GM12873 (cell line): ENCODE results near the gene WDR7.

ENCODE experiments used
- CTCF ChIP-seq: IDR thresholded peaks from 2 replicates; pipeline ENCODE4 v1.5.1; 2012; ENCODE audit warnings: low read depth, mild to moderate bottlenecking, moderate library complexity, low read length, control low read depth; ENCODE audit not compliant: insufficient read depth; ENCODE audit errors: missing control alignments

The WDR7 gene

GRCh38 chr18:57073501-57074187 is 422.5 kb downstream of the WDR7 start:
- TF ChIP-seq CTCF, result no peak

- no peak for TF ChIP-seq CTCF
Observed at GRCh38 chr18:57075716-57076400, 424.7 kb downstream of the WDR7 start.

GRCh38 chr18:57077005-57077765 is 426.0 kb downstream of the WDR7 start:
- no peak for TF ChIP-seq CTCF

- peak; percentile 33 for TF ChIP-seq CTCF
Observed at GRCh38 chr18:57077786-57078552, 426.8 kb downstream of the WDR7 start.

- no peak for TF ChIP-seq CTCF
Observed at GRCh38 chr18:57078614-57079013, 427.5 kb downstream of the WDR7 start.

- TF ChIP-seq CTCF, result no peak
Observed at GRCh38 chr18:57080479-57080878, 429.3 kb downstream of the WDR7 start.
